SK-N-SH treated with all-trans-retinoic acid at 6 μM for 48 hours (cell line): ENCODE data around the gene RAD51B.

ENCODE experiments used
- ATAC-seq: fragments of 200-7000 bp; cut with Tn5 transposase; 3 replicates; pipeline ENCODE4 v1.9.1; 2020; ENCODE audit warnings: mild to moderate bottlenecking, moderate library complexity
- BACH2 ChIP-seq: fragments of 250-450 bp; sonication (Bioruptor Pico); IDR thresholded peaks from 2 replicates; pipeline ENCODE4 v1.9.0; 2021; ENCODE audit warnings: mild to moderate bottlenecking, borderline replicate concordance
- CSDC2 ChIP-seq: fragments of 250-450 bp; sonication (Bioruptor Pico); IDR thresholded peaks from 2 replicates; pipeline ENCODE4 v1.5.0; 2020; ENCODE audit warnings: mild to moderate bottlenecking, moderate library complexity
- ESRRG ChIP-seq: fragments of 250-450 bp; sonication (Bioruptor Pico); IDR thresholded peaks from 2 replicates; pipeline ENCODE4 v1.6.1; 2021; ENCODE audit warnings: mild to moderate bottlenecking
- GLIS3 ChIP-seq: fragments of 250-450 bp; sonication (Bioruptor Pico); IDR thresholded peaks from 2 replicates; pipeline ENCODE4 v1.5.0; 2020; ENCODE audit warnings: mild to moderate bottlenecking, moderate library complexity
- OSR1 ChIP-seq: fragments of 250-450 bp; sonication (Bioruptor Pico); IDR thresholded peaks from 2 replicates; pipeline ENCODE4 v1.8.0; 2022; ENCODE audit warnings: moderate library complexity, mild to moderate bottlenecking, inconsistent platforms
- PPARA ChIP-seq: fragments of 250-450 bp; sonication (Bioruptor Pico); IDR thresholded peaks from 2 replicates; pipeline ENCODE4 v1.5.0; 2020; ENCODE audit warnings: mild to moderate bottlenecking, borderline replicate concordance
- RARB ChIP-seq: fragments of 250-450 bp; sonication (Bioruptor Pico); IDR thresholded peaks from 2 replicates; pipeline ENCODE4 v1.8.0; 2021; ENCODE audit warnings: mild to moderate bottlenecking, moderate library complexity
- SNAI2 ChIP-seq: fragments of 250-450 bp; sonication (Bioruptor Pico); IDR thresholded peaks from 2 replicates; pipeline ENCODE4 v1.5.0; 2020; ENCODE audit warnings: mild to moderate bottlenecking, moderate library complexity
- TCF4 ChIP-seq: fragments of 250-450 bp; sonication (Bioruptor Pico); IDR thresholded peaks from 2 replicates; pipeline ENCODE4 v1.8.0; 2021; ENCODE audit warnings: mild to moderate bottlenecking, moderate library complexity, borderline replicate concordance
- ZC3H10 ChIP-seq: fragments of 250-450 bp; sonication (Bioruptor Pico); IDR thresholded peaks from 2 replicates; pipeline ENCODE4 v1.5.1; 2021; ENCODE audit warnings: mild to moderate bottlenecking, moderate library complexity
- ZFP3 ChIP-seq: fragments of 250-450 bp; sonication (Bioruptor Pico); IDR thresholded peaks from 2 replicates; pipeline ENCODE4 v1.5.0; 2020; ENCODE audit warnings: mild to moderate bottlenecking, moderate library complexity
- ZFP30 ChIP-seq: fragments of 450-650 bp; formaldehyde crosslinking; IDR thresholded peaks from 2 replicates; pipeline ENCODE4 v1.5.0; 2022; ENCODE audit warnings: mild to moderate bottlenecking, moderate library complexity
- ZNF565 ChIP-seq: fragments of 450-650 bp; formaldehyde crosslinking; conservative IDR thresholded peaks from 2 replicates; pipeline ENCODE4 v1.5.0; 2020; ENCODE audit warnings: low read depth, mild to moderate bottlenecking, moderate library complexity
- ZNF70 ChIP-seq: fragments of 450-650 bp; formaldehyde crosslinking; IDR thresholded peaks from 2 replicates; pipeline ENCODE4 v1.5.0; 2020; ENCODE audit warnings: mild to moderate bottlenecking, moderate library complexity
- ZNF8 ChIP-seq: fragments of 450-650 bp; formaldehyde crosslinking; IDR thresholded peaks from 2 replicates; pipeline ENCODE4 v1.5.0; 2020; ENCODE audit warnings: mild to moderate bottlenecking, moderate library complexity
- TF ChIP-seq, protein P1 (sequence below): fragments of 250-450 bp; sonication (Bioruptor Pico); IDR thresholded peaks from 2 replicates; pipeline ENCODE4 v1.5.0; 2020; ENCODE audit warnings: mild to moderate bottlenecking, moderate library complexity
- TF ChIP-seq, protein P2 (sequence below): fragments of 250-450 bp; sonication (Bioruptor Pico); IDR thresholded peaks from 2 replicates; pipeline ENCODE4 v1.5.1; 2020; ENCODE audit warnings: low read depth, mild to moderate bottlenecking, moderate library complexity
- TF ChIP-seq, protein P3 (sequence below): fragments of 250-450 bp; sonication (Bioruptor Pico); IDR thresholded peaks from 2 replicates; pipeline ENCODE4 v1.5.1; 2021; ENCODE audit warnings: mild to moderate bottlenecking, moderate library complexity
- TF ChIP-seq, protein P4 (sequence below): fragments of 250-450 bp; sonication (Bioruptor Pico); IDR thresholded peaks from 2 replicates; pipeline ENCODE4 v1.8.0; 2021; ENCODE audit warnings: low read depth, mild to moderate bottlenecking, moderate library complexity, borderline replicate concordance

The RAD51B gene

DNA sequence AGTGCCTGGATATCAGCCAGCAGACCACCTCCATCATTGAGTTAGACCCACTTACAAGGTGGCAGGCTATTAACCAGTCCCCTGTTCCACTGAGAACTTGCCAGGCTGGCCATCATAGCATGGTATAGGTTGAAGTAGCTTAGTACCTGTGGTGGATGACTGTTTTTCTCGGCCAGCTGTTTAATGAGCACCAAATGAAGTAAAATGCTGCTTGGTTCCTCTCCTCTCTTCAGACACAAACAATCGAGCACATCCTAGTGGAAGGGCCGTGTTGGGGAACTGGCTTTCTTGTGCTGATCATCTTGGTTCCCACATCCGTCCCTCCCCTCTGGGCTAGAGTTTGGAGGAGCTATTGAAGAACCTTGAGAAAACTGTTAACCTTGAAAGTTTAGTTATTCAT, 486.2 kb downstream of the RAD51B start:
- ATAC-seq: no peak
- TF ChIP-seq CSDC2: no peak
- no peak for TF ChIP-seq RARB (CRISPR knock-in tag)
- no peak for TF ChIP-seq SNAI2
- no peak for TF ChIP-seq ZNF70 (CRISPR knock-in tag)
- no peak for TF ChIP-seq ZC3H10 (CRISPR knock-in tag)
- TF ChIP-seq ZNF8 (CRISPR knock-in tag): no peak
- TF ChIP-seq BACH2 (CRISPR knock-in tag): no peak
- no peak for TF ChIP-seq TCF4 (CRISPR knock-in tag)
- TF ChIP-seq, protein P1, sequence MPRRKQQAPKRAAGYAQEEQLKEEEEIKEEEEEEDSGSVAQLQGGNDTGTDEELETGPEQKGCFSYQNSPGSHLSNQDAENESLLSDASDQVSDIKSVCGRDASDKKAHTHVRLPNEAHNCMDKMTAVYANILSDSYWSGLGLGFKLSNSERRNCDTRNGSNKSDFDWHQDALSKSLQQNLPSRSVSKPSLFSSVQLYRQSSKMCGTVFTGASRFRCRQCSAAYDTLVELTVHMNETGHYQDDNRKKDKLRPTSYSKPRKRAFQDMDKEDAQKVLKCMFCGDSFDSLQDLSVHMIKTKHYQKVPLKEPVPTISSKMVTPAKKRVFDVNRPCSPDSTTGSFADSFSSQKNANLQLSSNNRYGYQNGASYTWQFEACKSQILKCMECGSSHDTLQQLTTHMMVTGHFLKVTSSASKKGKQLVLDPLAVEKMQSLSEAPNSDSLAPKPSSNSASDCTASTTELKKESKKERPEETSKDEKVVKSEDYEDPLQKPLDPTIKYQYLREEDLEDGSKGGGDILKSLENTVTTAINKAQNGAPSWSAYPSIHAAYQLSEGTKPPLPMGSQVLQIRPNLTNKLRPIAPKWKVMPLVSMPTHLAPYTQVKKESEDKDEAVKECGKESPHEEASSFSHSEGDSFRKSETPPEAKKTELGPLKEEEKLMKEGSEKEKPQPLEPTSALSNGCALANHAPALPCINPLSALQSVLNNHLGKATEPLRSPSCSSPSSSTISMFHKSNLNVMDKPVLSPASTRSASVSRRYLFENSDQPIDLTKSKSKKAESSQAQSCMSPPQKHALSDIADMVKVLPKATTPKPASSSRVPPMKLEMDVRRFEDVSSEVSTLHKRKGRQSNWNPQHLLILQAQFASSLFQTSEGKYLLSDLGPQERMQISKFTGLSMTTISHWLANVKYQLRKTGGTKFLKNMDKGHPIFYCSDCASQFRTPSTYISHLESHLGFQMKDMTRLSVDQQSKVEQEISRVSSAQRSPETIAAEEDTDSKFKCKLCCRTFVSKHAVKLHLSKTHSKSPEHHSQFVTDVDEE: no peak
- TF ChIP-seq PPARA: no peak
- TF ChIP-seq, protein P2, sequence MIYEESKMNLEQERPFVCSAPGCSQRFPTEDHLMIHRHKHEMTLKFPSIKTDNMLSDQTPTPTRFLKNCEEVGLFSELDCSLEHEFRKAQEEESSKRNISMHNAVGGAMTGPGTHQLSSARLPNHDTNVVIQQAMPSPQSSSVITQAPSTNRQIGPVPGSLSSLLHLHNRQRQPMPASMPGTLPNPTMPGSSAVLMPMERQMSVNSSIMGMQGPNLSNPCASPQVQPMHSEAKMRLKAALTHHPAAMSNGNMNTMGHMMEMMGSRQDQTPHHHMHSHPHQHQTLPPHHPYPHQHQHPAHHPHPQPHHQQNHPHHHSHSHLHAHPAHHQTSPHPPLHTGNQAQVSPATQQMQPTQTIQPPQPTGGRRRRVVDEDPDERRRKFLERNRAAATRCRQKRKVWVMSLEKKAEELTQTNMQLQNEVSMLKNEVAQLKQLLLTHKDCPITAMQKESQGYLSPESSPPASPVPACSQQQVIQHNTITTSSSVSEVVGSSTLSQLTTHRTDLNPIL (CRISPR knock-in tag): no peak
- TF ChIP-seq, protein P3, sequence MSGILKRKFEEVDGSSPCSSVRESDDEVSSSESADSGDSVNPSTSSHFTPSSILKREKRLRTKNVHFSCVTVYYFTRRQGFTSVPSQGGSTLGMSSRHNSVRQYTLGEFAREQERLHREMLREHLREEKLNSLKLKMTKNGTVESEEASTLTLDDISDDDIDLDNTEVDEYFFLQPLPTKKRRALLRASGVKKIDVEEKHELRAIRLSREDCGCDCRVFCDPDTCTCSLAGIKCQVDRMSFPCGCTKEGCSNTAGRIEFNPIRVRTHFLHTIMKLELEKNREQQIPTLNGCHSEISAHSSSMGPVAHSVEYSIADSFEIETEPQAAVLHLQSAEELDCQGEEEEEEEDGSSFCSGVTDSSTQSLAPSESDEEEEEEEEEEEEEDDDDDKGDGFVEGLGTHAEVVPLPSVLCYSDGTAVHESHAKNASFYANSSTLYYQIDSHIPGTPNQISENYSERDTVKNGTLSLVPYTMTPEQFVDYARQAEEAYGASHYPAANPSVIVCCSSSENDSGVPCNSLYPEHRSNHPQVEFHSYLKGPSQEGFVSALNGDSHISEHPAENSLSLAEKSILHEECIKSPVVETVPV (CRISPR knock-in tag): no peak
- TF ChIP-seq GLIS3 (CRISPR knock-in tag): no peak
- TF ChIP-seq, protein P4, sequence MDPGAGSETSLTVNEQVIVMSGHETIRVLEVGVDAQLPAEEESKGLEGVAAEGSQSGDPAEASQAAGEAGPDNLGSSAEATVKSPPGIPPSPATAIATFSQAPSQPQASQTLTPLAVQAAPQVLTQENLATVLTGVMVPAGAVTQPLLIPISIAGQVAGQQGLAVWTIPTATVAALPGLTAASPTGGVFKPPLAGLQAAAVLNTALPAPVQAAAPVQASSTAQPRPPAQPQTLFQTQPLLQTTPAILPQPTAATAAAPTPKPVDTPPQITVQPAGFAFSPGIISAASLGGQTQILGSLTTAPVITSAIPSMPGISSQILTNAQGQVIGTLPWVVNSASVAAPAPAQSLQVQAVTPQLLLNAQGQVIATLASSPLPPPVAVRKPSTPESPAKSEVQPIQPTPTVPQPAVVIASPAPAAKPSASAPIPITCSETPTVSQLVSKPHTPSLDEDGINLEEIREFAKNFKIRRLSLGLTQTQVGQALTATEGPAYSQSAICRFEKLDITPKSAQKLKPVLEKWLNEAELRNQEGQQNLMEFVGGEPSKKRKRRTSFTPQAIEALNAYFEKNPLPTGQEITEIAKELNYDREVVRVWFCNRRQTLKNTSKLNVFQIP (CRISPR knock-in tag): no peak
- TF ChIP-seq OSR1: no peak

DNA sequence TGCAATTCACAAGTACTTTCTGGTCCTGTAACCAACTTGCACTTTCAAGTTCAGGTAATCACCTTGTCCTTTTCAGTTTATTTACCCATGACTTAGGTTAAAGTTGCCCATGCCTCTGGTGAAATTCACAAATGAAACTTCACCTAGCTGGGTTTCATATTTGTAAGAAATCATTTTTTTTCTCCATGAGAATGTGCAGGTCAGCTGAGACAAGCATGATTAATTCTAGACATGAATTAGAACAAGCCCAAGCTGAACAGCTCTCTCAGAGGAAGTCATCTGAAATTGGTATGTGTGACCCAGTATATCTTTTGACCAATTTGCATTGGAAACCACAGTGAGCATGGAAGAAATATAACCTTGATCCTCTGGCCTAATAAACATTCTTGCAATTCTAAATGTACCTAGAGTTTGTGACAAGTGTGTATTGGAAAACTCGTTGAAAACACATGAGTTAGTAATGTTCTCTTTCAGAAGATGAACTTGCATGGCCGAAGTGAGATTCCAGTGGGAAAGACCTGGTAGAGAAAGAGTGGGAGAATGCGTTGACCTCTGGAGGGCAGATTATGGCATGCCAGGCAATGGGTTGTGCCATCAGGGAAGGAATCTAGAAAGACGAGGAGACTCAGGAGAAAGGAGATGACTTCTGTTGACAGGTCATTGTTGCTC, 486.8 kb downstream of the RAD51B start:
- no peak for TF ChIP-seq OSR1
- TF ChIP-seq GLIS3 (CRISPR knock-in tag): no peak
- no peak for TF ChIP-seq ZFP3
- no peak for TF ChIP-seq PPARA
- TF ChIP-seq ZNF565 (CRISPR knock-in tag): no peak
- no peak for TF ChIP-seq ZFP30 (CRISPR knock-in tag)
- TF ChIP-seq ESRRG (CRISPR knock-in tag): no peak
- TF ChIP-seq, protein P3 (CRISPR knock-in tag): no peak
- TF ChIP-seq, protein P4 (CRISPR knock-in tag): no peak
- TF ChIP-seq SNAI2: no peak
- TF ChIP-seq, protein P1: no peak
- TF ChIP-seq, protein P2 (CRISPR knock-in tag): no peak
- no peak for TF ChIP-seq ZNF8 (CRISPR knock-in tag)
- no peak for ATAC-seq
